Activated T-helper 9 cell treated with anti-CD3 and anti-CD28 coated beads, Interleukin-2, amount 50 U/mL, for 16 hours (primary cell): ENCODE measurements around the gene TLK1.
"Not testable (repeated sequence)": the region's sequence is repeated elsewhere in the genome, so short reads cannot be mapped to it uniquely, and the experiment has no call there.

Source experiments
- DNase-seq: peaks from one replicate; pipeline ENCODE4 v3.0.0-alpha.2; 2020; ENCODE audit warnings: low read depth

Gene TLK1

DNA sequence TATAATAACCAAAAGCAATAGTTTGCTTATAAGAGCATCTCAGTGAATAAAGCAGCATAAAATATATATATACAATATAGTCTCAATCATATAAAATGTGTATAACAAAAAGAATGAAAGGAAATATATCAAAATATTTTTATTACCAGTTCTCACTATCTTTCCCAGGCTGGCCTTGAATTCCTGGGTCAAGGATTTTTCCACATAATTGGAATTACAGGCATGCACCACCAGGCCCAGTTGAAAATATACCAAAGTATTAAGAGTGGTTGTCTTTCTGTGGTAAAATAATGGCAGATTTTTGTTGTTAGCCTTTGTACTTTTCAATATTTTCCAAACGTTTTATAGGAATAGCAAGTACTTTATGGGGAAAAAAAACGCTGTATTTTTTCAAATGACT lies 8.6 kb upstream of the TLK1 start:
- no peak for DNase-seq

GRCh38 chr2:171167352-171167997 lies 6.8 kb upstream of the TLK1 start:
- no peak for DNase-seq

GRCh38 chr2:171166328-171166983 lies 5.8 kb upstream of the TLK1 start:
- no peak for DNase-seq

- no peak for DNase-seq
Measured at GRCh38 chr2:171165967-171166327, 5.3 kb upstream of the TLK1 start.

DNA sequence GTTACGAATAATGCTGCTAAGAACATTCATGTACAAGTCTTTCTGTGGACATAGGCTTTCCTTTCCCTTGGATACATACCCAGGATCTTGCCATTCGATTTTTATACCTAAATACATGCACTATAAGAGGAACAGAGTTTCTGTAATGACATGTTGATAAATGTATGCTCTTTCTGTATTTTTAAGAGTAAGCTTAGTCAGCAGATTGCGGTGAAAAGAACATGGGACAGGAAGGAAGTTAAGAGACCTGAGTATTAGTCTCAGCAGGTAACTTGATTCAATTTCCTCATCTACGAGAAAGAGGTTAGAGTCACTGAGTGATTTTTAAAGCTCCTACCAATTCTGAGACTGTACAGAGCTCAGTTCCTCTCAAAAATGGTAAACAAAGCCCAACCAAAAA lies 2.6 kb upstream of the TLK1 start:
- no peak for DNase-seq

GRCh38 chr2:171162522-171163197 lies 2.0 kb upstream of the TLK1 start:
- not testable (repeated sequence) for DNase-seq

DNA sequence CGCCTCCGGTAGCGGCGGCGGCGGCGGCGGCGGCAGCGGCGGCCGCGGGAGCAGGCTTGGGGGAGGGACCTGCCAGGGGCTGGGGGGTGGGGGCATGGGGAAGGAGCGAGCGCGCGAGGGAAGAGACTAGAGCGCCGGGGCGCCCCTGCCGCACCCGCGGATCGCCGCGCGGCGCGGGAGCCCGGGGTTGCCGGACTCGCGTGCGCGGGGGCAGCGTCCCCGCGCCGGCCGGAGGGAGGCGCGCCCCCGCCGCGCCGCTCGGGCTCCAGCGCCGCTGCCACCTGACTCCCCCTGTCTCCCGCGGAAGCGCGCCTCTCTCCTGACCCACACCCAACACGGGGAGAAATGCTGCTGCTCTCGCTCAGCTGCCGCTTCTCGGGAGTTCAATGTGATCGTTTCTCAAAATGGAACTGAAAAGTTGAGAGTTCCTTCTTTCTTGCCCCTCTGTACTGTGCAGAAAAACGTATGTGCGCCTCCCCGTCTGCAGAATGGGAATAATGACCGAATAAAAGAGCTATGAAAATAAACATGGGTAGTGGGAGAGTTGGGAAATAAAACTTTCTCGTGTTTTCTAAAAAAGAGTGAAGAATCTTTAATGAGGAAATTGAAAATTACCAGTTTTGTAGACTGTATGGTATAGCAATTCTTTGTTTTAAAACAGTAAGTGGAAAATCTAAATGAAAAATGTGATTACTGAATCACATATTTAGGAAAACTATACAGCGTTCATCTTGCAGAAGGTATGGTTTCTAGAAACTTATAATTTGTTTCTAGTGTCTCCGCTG lies 455 bp upstream of the TLK1 start:
- peak; percentile 46 for DNase-seq

DNA sequence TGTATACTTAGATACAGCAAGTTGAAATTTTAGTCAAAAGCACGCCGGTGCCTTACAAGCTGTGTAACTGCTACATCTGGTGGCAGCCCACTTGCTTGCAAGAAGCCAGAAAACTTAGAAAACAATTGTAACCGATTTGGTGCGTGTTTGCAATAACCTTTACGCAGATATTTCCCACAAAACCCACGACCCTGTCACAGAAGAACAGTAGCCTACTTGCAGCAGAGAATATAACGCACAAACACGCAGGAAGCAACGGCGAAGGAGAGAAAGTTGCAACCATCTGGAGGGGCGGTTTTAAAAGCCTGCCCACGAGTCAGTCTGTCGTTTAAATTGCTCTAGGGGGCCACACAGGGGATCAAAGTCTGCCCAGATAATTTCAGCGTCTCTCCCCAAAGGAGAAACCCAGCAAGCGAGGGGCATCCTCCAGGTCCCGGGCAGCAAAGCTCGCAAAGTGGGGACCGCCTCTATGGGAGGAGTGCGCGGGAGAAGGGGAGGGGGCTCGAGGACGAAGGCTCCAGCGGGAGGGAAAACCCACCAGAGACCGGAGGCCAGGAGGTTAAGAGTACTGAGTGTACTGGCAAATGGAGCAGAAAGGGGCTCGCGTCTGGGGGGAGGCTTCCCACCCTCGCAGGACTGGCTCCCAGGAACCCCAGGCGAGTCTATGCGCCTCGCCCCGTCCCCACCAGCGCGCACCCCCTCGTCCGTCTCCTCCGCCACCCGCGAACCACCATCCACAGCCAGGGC lies 1.1 kb downstream of the TLK1 start:
- DNase-seq, result peak; percentile 42

DNA sequence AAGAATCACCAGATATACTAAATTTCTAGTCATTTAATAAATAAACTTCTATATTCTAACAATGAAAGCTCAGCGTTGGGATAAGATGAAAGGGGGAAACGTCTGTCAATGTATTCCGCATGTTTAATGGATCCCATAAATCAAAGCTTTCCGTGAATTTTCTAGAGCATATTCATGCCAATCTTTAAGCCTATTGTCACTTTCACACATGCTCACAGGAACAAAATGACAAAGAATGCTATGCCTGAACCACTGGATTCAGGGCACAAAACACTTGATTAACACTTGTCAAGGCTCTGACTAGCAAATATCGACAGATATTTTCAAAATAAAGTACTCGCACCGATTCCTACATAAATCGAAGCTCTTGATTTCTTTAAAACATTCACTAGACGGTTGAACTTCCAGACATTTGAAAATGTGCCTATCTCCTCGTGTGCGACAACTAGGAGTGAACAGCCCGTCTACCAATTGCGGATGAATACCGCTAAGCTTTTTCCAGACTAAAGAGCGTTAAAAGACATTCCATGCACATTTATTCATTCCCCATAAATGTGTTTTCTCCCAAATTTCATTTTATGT lies 1.8 kb downstream of the TLK1 start:
- DNase-seq, result no peak

GRCh38 chr2:171158036-171158789 lies 2.5 kb downstream of the TLK1 start:
- no peak for DNase-seq

DNA sequence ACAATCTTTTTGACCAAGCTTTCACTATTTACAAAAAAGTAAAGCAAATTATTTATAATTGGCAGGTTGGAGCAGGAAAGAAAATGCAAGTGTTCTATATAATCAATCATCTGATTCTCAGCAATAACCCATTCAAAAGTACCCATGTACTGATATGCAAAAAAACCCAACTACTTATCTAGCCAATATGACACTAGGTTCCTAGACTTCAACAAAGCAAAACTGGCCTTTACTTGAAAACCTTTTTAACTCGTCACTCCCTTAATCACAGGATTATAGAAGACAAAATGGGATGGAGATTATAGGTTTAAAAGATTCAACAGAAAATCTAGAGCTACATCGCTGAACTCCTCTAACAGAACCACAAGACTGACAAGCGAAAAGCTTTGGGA lies 3.6 kb downstream of the TLK1 start:
- DNase-seq, result no peak

GRCh38 chr2:171154348-171154747 lies 6.3 kb downstream of the TLK1 start:
- DNase-seq, result no peak

GRCh38 chr2:171150694-171151285 lies 9.9 kb downstream of the TLK1 start:
- no peak for DNase-seq

GRCh38 chr2:171149986-171150693 lies 10.6 kb downstream of the TLK1 start:
- DNase-seq, result no peak

DNA sequence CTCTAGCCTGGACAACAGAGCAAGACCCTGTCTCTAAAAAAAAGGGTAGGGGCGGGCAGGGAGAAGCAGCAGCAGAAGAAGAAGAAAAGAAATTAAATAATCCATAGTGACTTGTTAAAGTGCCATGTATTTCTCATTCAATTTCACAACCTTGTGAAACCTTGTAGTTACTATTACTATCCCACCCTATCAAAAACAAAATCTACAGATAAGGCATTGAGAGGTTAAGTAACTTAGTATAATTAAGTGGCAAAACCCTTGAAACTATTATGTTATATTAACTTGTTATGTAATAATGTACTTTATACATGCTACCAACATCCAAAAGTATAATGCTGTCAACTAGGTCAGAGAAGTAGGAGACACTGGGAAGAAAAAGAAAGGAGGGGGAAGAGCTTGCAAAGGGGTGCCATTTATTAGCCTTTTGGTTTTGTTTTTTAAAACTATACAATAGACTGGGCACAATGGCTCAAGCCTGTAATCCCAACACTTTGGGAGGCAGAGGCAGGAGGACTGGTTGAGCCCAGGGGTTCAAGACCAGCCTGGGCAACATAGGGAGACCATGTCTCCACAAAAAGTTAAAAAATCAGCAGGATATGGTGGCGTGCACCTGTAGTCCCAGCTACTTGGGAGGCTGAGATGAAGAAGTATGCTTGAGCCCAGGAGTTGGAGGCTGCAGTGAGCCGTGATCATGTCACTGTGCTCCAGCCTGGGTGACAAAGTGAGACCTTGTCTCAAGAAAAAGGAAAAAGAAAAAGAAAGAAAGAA lies 11.3 kb downstream of the TLK1 start:
- no peak for DNase-seq

- DNase-seq, result no peak
Measured at GRCh38 chr2:171147081-171147480, 13.6 kb downstream of the TLK1 start.

DNA sequence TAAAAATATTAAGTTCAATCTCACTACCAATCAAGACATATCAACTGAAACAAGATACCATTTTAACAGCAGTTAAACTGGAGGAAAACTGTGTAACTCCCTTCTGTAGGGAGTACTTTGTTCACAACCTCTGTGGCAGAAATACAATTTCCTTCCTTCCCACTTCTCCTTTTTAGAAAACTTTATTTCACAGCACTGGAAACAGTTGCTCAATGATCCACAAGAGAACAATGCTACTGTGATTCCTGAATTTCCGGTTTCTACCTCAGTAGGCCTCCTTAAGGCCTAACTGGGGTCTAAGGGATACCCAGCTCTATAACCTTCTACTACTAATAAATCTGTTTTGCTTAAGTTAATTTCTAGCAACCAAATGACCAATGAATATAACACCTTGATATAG lies 14.1 kb downstream of the TLK1 start:
- DNase-seq, result no peak

GRCh38 chr2:171146071-171146470 lies 14.6 kb downstream of the TLK1 start:
- DNase-seq, result no peak

DNA sequence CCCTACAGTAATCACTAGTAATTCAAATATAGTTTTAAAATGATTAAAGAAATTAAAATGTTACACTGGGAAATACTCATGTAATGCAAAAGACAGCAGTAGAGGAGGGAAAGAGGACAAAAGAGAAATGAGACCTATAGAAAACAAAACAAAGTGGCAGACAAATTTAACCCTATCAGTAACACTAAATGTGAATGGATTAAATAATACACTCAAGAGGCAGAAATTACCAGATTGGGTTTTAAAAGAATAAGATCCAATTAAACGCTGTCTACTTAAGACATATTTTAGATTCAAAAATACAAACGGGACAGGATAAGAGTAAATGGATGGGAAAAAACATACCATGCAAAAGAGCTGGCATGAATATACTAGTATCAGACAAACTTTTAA lies 17.0 kb downstream of the TLK1 start:
- no peak for DNase-seq
